Activated naive CD8-positive, alpha-beta T cell treated with anti-CD3 and anti-CD28 coated beads, Interleukin-2, amount 50 U/mL, for 16 hours (primary cell): ENCODE results near the gene ASGR2.
"Not testable (repeated sequence)": the region's sequence is repeated elsewhere in the genome, so short reads cannot be mapped to it uniquely, and the experiment has no call there.

ENCODE experiments used
- DNase-seq: peaks from one replicate; pipeline ENCODE4 v3.0.0-alpha.2; 2020; ENCODE audit warnings: low read depth, low spot score

ASGR2 gene

GRCh38 chr17:7100641-7101379, 13.8 kb downstream of the ASGR2 start:
- not testable (repeated sequence) for DNase-seq

GRCh38 chr17:7098802-7099459, 15.7 kb downstream of the ASGR2 start:
- DNase-seq = no peak

- no peak for DNase-seq
Observed at GRCh38 chr17:7097940-7098339, 16.7 kb downstream of the ASGR2 start.

GRCh38 chr17:7095625-7096024, 19.0 kb downstream of the ASGR2 start:
- no peak for DNase-seq

- DNase-seq = no peak
Observed at GRCh38 chr17:7094652-7095019, 20.0 kb downstream of the ASGR2 start.

- not testable (repeated sequence) for DNase-seq
Observed at GRCh38 chr17:7091311-7092005, 23.2 kb downstream of the ASGR2 start.

GRCh38 chr17:7089570-7089969, 25.1 kb downstream of the ASGR2 start:
- not testable (repeated sequence) for DNase-seq

- DNase-seq = not testable (repeated sequence)
Observed at GRCh38 chr17:7088442-7088841, 26.2 kb downstream of the ASGR2 start.

GRCh38 chr17:7084088-7084487, 30.5 kb downstream of the ASGR2 start:
- no peak for DNase-seq

- DNase-seq = no peak
Observed at GRCh38 chr17:7083592-7083991, 31.0 kb downstream of the ASGR2 start.

GRCh38 chr17:7081341-7082062, 33.1 kb downstream of the ASGR2 start:
- no peak for DNase-seq

- no peak for DNase-seq
Observed at GRCh38 chr17:7080456-7081041, 34.1 kb downstream of the ASGR2 start.

GRCh38 chr17:7079581-7080455, 34.8 kb downstream of the ASGR2 start, which contains the start of gene CLEC10A:
TSS of gene CLEC10A (minus strand) at chr17:7080251. CDS start at chr17:7078812, 1,439 bp downstream.
- no peak for DNase-seq

- no peak for DNase-seq
Observed at GRCh38 chr17:7078711-7079110, 35.9 kb downstream of the ASGR2 start.

- no peak for DNase-seq
Observed at GRCh38 chr17:7077911-7078546, 36.6 kb downstream of the ASGR2 start.

GRCh38 chr17:7074931-7075330, 39.7 kb downstream of the ASGR2 start:
- DNase-seq = no peak

GRCh38 chr17:7072406-7072805, 42.2 kb downstream of the ASGR2 start:
- no peak for DNase-seq

GRCh38 chr17:7070712-7071111, 43.9 kb downstream of the ASGR2 start:
- DNase-seq = no peak

GRCh38 chr17:7068268-7068667, 46.4 kb downstream of the ASGR2 start:
- no peak for DNase-seq

- DNase-seq = no peak
Observed at GRCh38 chr17:7067198-7067597, 47.4 kb downstream of the ASGR2 start.
